HCT116 (cell line): ENCODE measurements around the gene BEND5. TPM values are rescaled to one million over a fixed set of nuclear protein-coding genes. Genes with fewer than 3 reads are reported as not detected.

Experiments used
- ATAC-seq: fragments of 200-7000 bp; cut with Tn5 transposase; 2 replicates; pipeline ENCODE4 v1.9.1; 2020; ENCODE audit warnings: mild to moderate bottlenecking, moderate library complexity
- BruUV-seq: library from RNA; stranded (reverse); fragments of 400-500 nt; replicated peaks from 2 replicates; lab custom pipeline; 2021; lab: Mats Ljungman, UMichigan
- CTCF ChIA-PET: fragments of 300-600 bp; sonication (Branson Sonifier 250); formaldehyde crosslinking; loops from one replicate; lab custom pipeline; 2021; ENCODE audit warnings: antibody characterized with exemption; lab: Charles Lee
- POLR2A ChIA-PET: fragments of 300-600, 350-600 bp; sonication (Branson Sonifier 250); formaldehyde crosslinking; loops from one replicate; lab custom pipeline; 2021; ENCODE audit warnings: antibody characterized with exemption; lab: Charles Lee
- RAD21 ChIA-PET, 2 experiments: fragments of 300-600 bp; sonication (Branson Sonifier 250); formaldehyde crosslinking; loops; one replicate each; lab custom pipeline; 2023; ENCODE audit warnings: low total read pairs in 2 of 2; ENCODE audit not compliant: uncharacterized antibody in 2 of 2, unreplicated experiment in 2 of 2, low non-redundant PET in 1 of 2; lab: Charles Lee
- DNase-seq: peaks from one replicate; pipeline ENCODE4 v3.0.0-alpha.2; 2010; ENCODE audit warnings: low read depth, low spot score
- H2AFZ ChIP-seq: fragments of 200-600 bp; shearing (Covaris generic), sonication (generic); 2 replicates; pipeline ENCODE4 v1.6.1; 2017; ENCODE audit warnings: low read depth, mixed run types, mixed read lengths, antibody characterized with exemption, low read length; ENCODE audit not compliant: poor library complexity, severe bottlenecking
- H3K27ac ChIP-seq: 2 replicates; pipeline ENCODE4 v1.5.1; 2012; ENCODE audit warnings: low read depth, low read length
- H3K27me3 ChIP-seq: fragments of 200-600 bp; sonication (generic); 2 replicates; pipeline ENCODE4 v1.6.1; 2016; ENCODE audit warnings: mixed run types, low read length, mixed read lengths; ENCODE audit not compliant: insufficient read depth
- H3K36me3 ChIP-seq, 2 experiments: fragments of 200-500 bp in 1 of 2; fragments of 200-600 bp in 1 of 2; sonication (Bioruptor generic) in 1 of 2; sonication (generic) in 1 of 2; 2 replicates each; pipeline versions ENCODE4 v1.5.1 to v1.6.1; 2014 to 2016; ENCODE audit warnings: low read length in 2 of 2, inconsistent platforms in 1 of 2, mixed read lengths in 1 of 2, mixed run types in 1 of 2; ENCODE audit not compliant: insufficient read depth in 2 of 2, control insufficient read depth in 1 of 2
- H3K4me1 ChIP-seq, 2 experiments: fragments of 200-600 bp in 1 of 2; sonication (generic) in 1 of 2; 2 replicates each; pipeline versions ENCODE4 v1.5.1 to v1.6.1; 2012 to 2017; ENCODE audit warnings: low read length in 2 of 2, inconsistent platforms in 1 of 2, mild to moderate bottlenecking in 1 of 2, mixed read lengths in 1 of 2, mixed run types in 1 of 2, moderate library complexity in 1 of 2; ENCODE audit not compliant: insufficient read depth in 2 of 2, control insufficient read depth in 1 of 2
- H3K4me2 ChIP-seq: fragments of 200-600 bp; sonication (generic); 2 replicates; pipeline ENCODE4 v1.6.1; 2017; ENCODE audit warnings: mixed run types, low read length, mixed read lengths
- H3K4me3 ChIP-seq, 2 experiments: fragments of 200-600 bp in 1 of 2; sonication (generic) in 1 of 2; replicated peaks in 1 of 2; 2 replicates each; pipeline ENCODE4 v1.5.1; 2011 to 2016; ENCODE audit warnings: low read length in 2 of 2, control low read depth in 1 of 2, low read depth in 1 of 2, mild to moderate bottlenecking in 1 of 2, mixed read lengths in 1 of 2, mixed run types in 1 of 2
- H3K79me2 ChIP-seq: fragments of 200-600 bp; sonication (generic); 2 replicates; pipeline ENCODE4 v1.6.1; 2017; ENCODE audit warnings: mild to moderate bottlenecking, mixed run types, low read length, moderate library complexity, mixed read lengths; ENCODE audit not compliant: insufficient read depth
- H3K9ac ChIP-seq: fragments of 200-600 bp; sonication (generic); 2 replicates; pipeline ENCODE4 v1.6.1; 2016; ENCODE audit warnings: low read length, mixed read lengths
- H3K9me2 ChIP-seq: fragments of 200-600 bp; sonication (generic), shearing (Covaris generic); 2 replicates; pipeline ENCODE4 v1.6.1; 2017; ENCODE audit warnings: mixed run types, mild to moderate bottlenecking, moderate library complexity; ENCODE audit not compliant: insufficient read depth
- H3K9me3 ChIP-seq, 2 experiments: fragments of 200-500 bp in 1 of 2; fragments of 200-600 bp in 1 of 2; sonication (Bioruptor generic) in 1 of 2; sonication (generic) in 1 of 2; 2 replicates each; pipeline ENCODE4 v1.6.1; 2014 to 2017; ENCODE audit warnings: low read length in 2 of 2, mixed read lengths in 2 of 2, inconsistent platforms in 1 of 2, low read depth in 1 of 2, mild to moderate bottlenecking in 1 of 2, mixed run types in 1 of 2, moderate library complexity in 1 of 2; ENCODE audit not compliant: control insufficient read depth in 1 of 2, insufficient read depth in 1 of 2
- H4K20me1 ChIP-seq: fragments of 200-600 bp; sonication (generic), shearing (Covaris generic); 2 replicates; pipeline ENCODE4 v1.6.1; 2017; ENCODE audit warnings: mixed run types, mild to moderate bottlenecking, moderate library complexity; ENCODE audit not compliant: insufficient read depth
- CBX3 ChIP-seq: IDR thresholded peaks from 2 replicates; pipeline ENCODE4 v1.6.1; 2012; ENCODE audit warnings: low read depth
- EGR1 ChIP-seq: IDR thresholded peaks from 2 replicates; pipeline ENCODE4 v1.6.1; 2012; ENCODE audit warnings: low read depth
- ELF1 ChIP-seq: IDR thresholded peaks from 2 replicates; pipeline ENCODE4 v1.6.1; 2012; ENCODE audit warnings: low read depth, borderline replicate concordance
- EZH2 ChIP-seq: fragments of 200-600 bp; sonication (generic); IDR thresholded peaks from 2 replicates; pipeline ENCODE4 v1.6.1; 2017; ENCODE audit warnings: antibody characterized with exemption, mixed run types
- EZH2phosphoT487 ChIP-seq: fragments of 200-600 bp; IDR thresholded peaks from 2 replicates; pipeline ENCODE4 v1.6.1; 2018; ENCODE audit warnings: antibody characterized with exemption, borderline replicate concordance
- FOSL1 ChIP-seq: IDR thresholded peaks from 2 replicates; pipeline ENCODE4 v1.6.1; 2012; ENCODE audit warnings: low read depth
- JUND ChIP-seq: IDR thresholded peaks from 2 replicates; pipeline ENCODE4 v1.6.1; 2012
- POLR2A ChIP-seq: IDR thresholded peaks from 2 replicates; pipeline ENCODE4 v1.7.0; 2011; ENCODE audit warnings: borderline replicate concordance; ENCODE audit not compliant: insufficient read depth, insufficient read length; ENCODE audit errors: extremely low read depth
- POLR2AphosphoS5 ChIP-seq: IDR thresholded peaks from 2 replicates; pipeline ENCODE4 v1.6.1; 2011; ENCODE audit warnings: mild to moderate bottlenecking, low read depth, low read length, moderate library complexity
- RAD21 ChIP-seq: IDR thresholded peaks from 2 replicates; pipeline ENCODE4 v1.6.1; 2012; ENCODE audit warnings: low read depth, mild to moderate bottlenecking
- SIN3A ChIP-seq: IDR thresholded peaks from 2 replicates; pipeline ENCODE4 v1.6.1; 2012; ENCODE audit warnings: low read depth
- SP1 ChIP-seq: IDR thresholded peaks from 2 replicates; pipeline ENCODE4 v1.6.1; 2012; ENCODE audit warnings: low read depth
- SRF ChIP-seq: IDR thresholded peaks from 2 replicates; pipeline ENCODE4 v1.6.1; 2012; ENCODE audit warnings: low read depth
- TCF7L2 ChIP-seq: IDR thresholded peaks from 2 replicates; pipeline ENCODE4 v1.7.0; 2011; ENCODE audit warnings: borderline replicate concordance, inconsistent platforms; ENCODE audit not compliant: insufficient read depth, insufficient read length; ENCODE audit errors: extremely low read depth
- ZFX ChIP-seq: fragments of 450-650 bp; IDR thresholded peaks from 2 replicates; pipeline ENCODE4 v1.6.1; 2017
- ZNF274 ChIP-seq: fragments of 200-500 bp; sonication (Bioruptor generic); IDR thresholded peaks from 2 replicates; pipeline ENCODE4 v1.6.1; 2014; ENCODE audit warnings: mild to moderate bottlenecking, low read depth, low read length, inconsistent platforms
- intact Hi-C: fragments of 100-400 bp; cut with micrococcal nuclease; formaldehyde crosslinking; loops from 2 replicates; pipeline ENCODE4 v1.10.0; 2022
- total RNA-seq: library from RNA; stranded (reverse); gene quantifications from one replicate; pipeline ENCODE4 v1.2.1, GENCODE V29; 2021; ENCODE audit not compliant: unreplicated experiment
- TF ChIP-seq, protein P1 (sequence below): IDR thresholded peaks from 2 replicates; pipeline ENCODE4 v1.6.1; 2011; ENCODE audit warnings: mild to moderate bottlenecking, low read length, moderate library complexity; ENCODE audit not compliant: insufficient replicate concordance; ENCODE audit errors: extremely low read depth
- TF ChIP-seq, protein P2 (sequence below): IDR thresholded peaks from 2 replicates; pipeline ENCODE4 v1.6.1; 2012
- TF ChIP-seq, protein P3 (sequence below): IDR thresholded peaks from 2 replicates; pipeline ENCODE4 v1.6.1; 2012
- TF ChIP-seq, protein P4 (sequence below): IDR thresholded peaks from 2 replicates; pipeline ENCODE4 v1.6.1; 2012; ENCODE audit warnings: low read depth

Gene BEND5
- total RNA-seq, 1 experiment from 2014 or later = not detected

DNA sequence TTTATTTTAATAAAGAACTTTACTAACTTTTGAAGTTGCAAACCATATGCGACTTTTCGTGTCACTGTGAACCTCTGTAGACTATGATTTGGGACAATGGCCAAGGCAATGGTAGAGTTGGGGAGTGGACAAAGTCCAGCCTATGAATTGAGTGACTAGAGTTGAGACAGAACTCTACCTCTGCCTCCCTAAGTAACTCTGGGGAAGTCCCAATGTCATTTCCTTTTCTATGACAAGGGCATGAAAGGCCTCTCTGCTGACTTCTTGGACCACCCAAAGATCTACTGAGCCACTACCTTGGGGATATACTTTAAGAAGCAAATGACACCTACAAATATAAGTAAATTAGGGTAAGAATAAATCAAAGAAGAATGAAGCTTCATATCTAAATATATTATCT is 19.3 kb downstream of the BEND5 start:
- RAD21 ChIA-PET = no interaction called here
- Histone ChIP-seq H3K27me3 (peaks cover 13% of the 10 kb centered on the region; the same call in 1 of the 2 replicates), H3K4me3 (no peak overlapping the region), H3K36me3 (no peaks in the 10 kb centered on the region), H3K9ac (no peak overlapping the region), H3K9me3 (no peaks in the 10 kb centered on the region), H3K4me1 (no peaks in the 10 kb centered on the region), H4K20me1 (no peaks in the 10 kb centered on the region), H3K27ac (no peak overlapping the region), H2AFZ (no peak overlapping the region), H3K4me2 (no peak overlapping the region), H3K9me2 (no peaks in the 10 kb centered on the region), H3K79me2 (no peaks in the 10 kb centered on the region)
- CTCF ChIA-PET = no interaction called here
- no TSS peak for BruUV-seq
- TF ChIP-seq, protein P1, sequence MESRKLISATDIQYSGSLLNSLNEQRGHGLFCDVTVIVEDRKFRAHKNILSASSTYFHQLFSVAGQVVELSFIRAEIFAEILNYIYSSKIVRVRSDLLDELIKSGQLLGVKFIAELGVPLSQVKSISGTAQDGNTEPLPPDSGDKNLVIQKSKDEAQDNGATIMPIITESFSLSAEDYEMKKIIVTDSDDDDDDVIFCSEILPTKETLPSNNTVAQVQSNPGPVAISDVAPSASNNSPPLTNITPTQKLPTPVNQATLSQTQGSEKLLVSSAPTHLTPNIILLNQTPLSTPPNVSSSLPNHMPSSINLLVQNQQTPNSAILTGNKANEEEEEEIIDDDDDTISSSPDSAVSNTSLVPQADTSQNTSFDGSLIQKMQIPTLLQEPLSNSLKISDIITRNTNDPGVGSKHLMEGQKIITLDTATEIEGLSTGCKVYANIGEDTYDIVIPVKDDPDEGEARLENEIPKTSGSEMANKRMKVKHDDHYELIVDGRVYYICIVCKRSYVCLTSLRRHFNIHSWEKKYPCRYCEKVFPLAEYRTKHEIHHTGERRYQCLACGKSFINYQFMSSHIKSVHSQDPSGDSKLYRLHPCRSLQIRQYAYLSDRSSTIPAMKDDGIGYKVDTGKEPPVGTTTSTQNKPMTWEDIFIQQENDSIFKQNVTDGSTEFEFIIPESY = no peak
- TF ChIP-seq, protein P2, sequence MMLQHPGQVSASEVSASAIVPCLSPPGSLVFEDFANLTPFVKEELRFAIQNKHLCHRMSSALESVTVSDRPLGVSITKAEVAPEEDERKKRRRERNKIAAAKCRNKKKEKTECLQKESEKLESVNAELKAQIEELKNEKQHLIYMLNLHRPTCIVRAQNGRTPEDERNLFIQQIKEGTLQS = no peak
- TF ChIP-seq POLR2A (no peak), EZH2 (no peak), ZFX (no peak), SP1 (no peak), TCF7L2 (no peak), JUND (no peak), EGR1 (no peak), EZH2phosphoT487 (no peak), ZNF274 (no peak), SRF (no peak), SIN3A (no peak), RAD21 (no peak), ELF1 (no peak), CBX3 (no peak), FOSL1 (no peak), POLR2AphosphoS5 (no peak)
- TF ChIP-seq, protein P3, sequence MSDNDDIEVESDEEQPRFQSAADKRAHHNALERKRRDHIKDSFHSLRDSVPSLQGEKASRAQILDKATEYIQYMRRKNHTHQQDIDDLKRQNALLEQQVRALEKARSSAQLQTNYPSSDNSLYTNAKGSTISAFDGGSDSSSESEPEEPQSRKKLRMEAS = no peak
- TF ChIP-seq, protein P4, sequence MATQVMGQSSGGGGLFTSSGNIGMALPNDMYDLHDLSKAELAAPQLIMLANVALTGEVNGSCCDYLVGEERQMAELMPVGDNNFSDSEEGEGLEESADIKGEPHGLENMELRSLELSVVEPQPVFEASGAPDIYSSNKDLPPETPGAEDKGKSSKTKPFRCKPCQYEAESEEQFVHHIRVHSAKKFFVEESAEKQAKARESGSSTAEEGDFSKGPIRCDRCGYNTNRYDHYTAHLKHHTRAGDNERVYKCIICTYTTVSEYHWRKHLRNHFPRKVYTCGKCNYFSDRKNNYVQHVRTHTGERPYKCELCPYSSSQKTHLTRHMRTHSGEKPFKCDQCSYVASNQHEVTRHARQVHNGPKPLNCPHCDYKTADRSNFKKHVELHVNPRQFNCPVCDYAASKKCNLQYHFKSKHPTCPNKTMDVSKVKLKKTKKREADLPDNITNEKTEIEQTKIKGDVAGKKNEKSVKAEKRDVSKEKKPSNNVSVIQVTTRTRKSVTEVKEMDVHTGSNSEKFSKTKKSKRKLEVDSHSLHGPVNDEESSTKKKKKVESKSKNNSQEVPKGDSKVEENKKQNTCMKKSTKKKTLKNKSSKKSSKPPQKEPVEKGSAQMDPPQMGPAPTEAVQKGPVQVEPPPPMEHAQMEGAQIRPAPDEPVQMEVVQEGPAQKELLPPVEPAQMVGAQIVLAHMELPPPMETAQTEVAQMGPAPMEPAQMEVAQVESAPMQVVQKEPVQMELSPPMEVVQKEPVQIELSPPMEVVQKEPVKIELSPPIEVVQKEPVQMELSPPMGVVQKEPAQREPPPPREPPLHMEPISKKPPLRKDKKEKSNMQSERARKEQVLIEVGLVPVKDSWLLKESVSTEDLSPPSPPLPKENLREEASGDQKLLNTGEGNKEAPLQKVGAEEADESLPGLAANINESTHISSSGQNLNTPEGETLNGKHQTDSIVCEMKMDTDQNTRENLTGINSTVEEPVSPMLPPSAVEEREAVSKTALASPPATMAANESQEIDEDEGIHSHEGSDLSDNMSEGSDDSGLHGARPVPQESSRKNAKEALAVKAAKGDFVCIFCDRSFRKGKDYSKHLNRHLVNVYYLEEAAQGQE = no peak
- DNase-seq (no peak), ATAC-seq (no peak)
- POLR2A ChIA-PET = no interaction called here
- intact Hi-C loops = no loop called here
